SK-N-SH treated with all-trans-retinoic acid at 6 μM for 48 hours (cell line): ENCODE measurements around the gene DUSP11.
A peak's percentile ranks its signal among the peaks of the same experiment; 100 is the strongest.

Source experiments
- ATAC-seq: fragments of 200-7000 bp; cut with Tn5 transposase; 3 replicates; pipeline ENCODE4 v1.9.1; 2020; ENCODE audit warnings: mild to moderate bottlenecking, moderate library complexity
- ARNTL ChIP-seq: fragments of 450-650 bp; formaldehyde crosslinking; IDR thresholded peaks from 2 replicates; pipeline ENCODE4 v1.5.0; 2020; ENCODE audit warnings: low read depth, mild to moderate bottlenecking, moderate library complexity, borderline replicate concordance
- BACH2 ChIP-seq: fragments of 250-450 bp; sonication (Bioruptor Pico); IDR thresholded peaks from 2 replicates; pipeline ENCODE4 v1.9.0; 2021; ENCODE audit warnings: mild to moderate bottlenecking, borderline replicate concordance
- CSDC2 ChIP-seq: fragments of 250-450 bp; sonication (Bioruptor Pico); IDR thresholded peaks from 2 replicates; pipeline ENCODE4 v1.5.0; 2020; ENCODE audit warnings: mild to moderate bottlenecking, moderate library complexity
- ESRRG ChIP-seq: fragments of 250-450 bp; sonication (Bioruptor Pico); IDR thresholded peaks from 2 replicates; pipeline ENCODE4 v1.6.1; 2021; ENCODE audit warnings: mild to moderate bottlenecking
- GLIS3 ChIP-seq: fragments of 250-450 bp; sonication (Bioruptor Pico); IDR thresholded peaks from 2 replicates; pipeline ENCODE4 v1.5.0; 2020; ENCODE audit warnings: mild to moderate bottlenecking, moderate library complexity
- ISL1 ChIP-seq: fragments of 250-450 bp; sonication (Bioruptor Pico); IDR thresholded peaks from 2 replicates; pipeline ENCODE4 v2.1.2; 2022; ENCODE audit warnings: mild to moderate bottlenecking, moderate library complexity
- OSR1 ChIP-seq: fragments of 250-450 bp; sonication (Bioruptor Pico); IDR thresholded peaks from 2 replicates; pipeline ENCODE4 v1.8.0; 2022; ENCODE audit warnings: moderate library complexity, mild to moderate bottlenecking, inconsistent platforms
- PPARA ChIP-seq: fragments of 250-450 bp; sonication (Bioruptor Pico); IDR thresholded peaks from 2 replicates; pipeline ENCODE4 v1.5.0; 2020; ENCODE audit warnings: mild to moderate bottlenecking, borderline replicate concordance
- RARB ChIP-seq: fragments of 250-450 bp; sonication (Bioruptor Pico); IDR thresholded peaks from 2 replicates; pipeline ENCODE4 v1.8.0; 2021; ENCODE audit warnings: mild to moderate bottlenecking, moderate library complexity
- SNAI2 ChIP-seq: fragments of 250-450 bp; sonication (Bioruptor Pico); IDR thresholded peaks from 2 replicates; pipeline ENCODE4 v1.5.0; 2020; ENCODE audit warnings: mild to moderate bottlenecking, moderate library complexity
- TCF4 ChIP-seq: fragments of 250-450 bp; sonication (Bioruptor Pico); IDR thresholded peaks from 2 replicates; pipeline ENCODE4 v1.8.0; 2021; ENCODE audit warnings: mild to moderate bottlenecking, moderate library complexity, borderline replicate concordance
- TOX ChIP-seq: fragments of 250-450 bp; sonication (Bioruptor Pico); IDR thresholded peaks from 2 replicates; pipeline ENCODE4 v1.8.0; 2021; ENCODE audit warnings: mild to moderate bottlenecking, moderate library complexity, borderline replicate concordance
- ZC3H10 ChIP-seq: fragments of 250-450 bp; sonication (Bioruptor Pico); IDR thresholded peaks from 2 replicates; pipeline ENCODE4 v1.5.1; 2021; ENCODE audit warnings: mild to moderate bottlenecking, moderate library complexity
- ZFP3 ChIP-seq: fragments of 250-450 bp; sonication (Bioruptor Pico); IDR thresholded peaks from 2 replicates; pipeline ENCODE4 v1.5.0; 2020; ENCODE audit warnings: mild to moderate bottlenecking, moderate library complexity
- ZFP30 ChIP-seq: fragments of 450-650 bp; formaldehyde crosslinking; IDR thresholded peaks from 2 replicates; pipeline ENCODE4 v1.5.0; 2022; ENCODE audit warnings: mild to moderate bottlenecking, moderate library complexity
- ZNF70 ChIP-seq: fragments of 450-650 bp; formaldehyde crosslinking; IDR thresholded peaks from 2 replicates; pipeline ENCODE4 v1.5.0; 2020; ENCODE audit warnings: mild to moderate bottlenecking, moderate library complexity
- ZNF8 ChIP-seq: fragments of 450-650 bp; formaldehyde crosslinking; IDR thresholded peaks from 2 replicates; pipeline ENCODE4 v1.5.0; 2020; ENCODE audit warnings: mild to moderate bottlenecking, moderate library complexity
- TF ChIP-seq, protein P1 (sequence below): fragments of 250-450 bp; sonication (Bioruptor Pico); IDR thresholded peaks from 2 replicates; pipeline ENCODE4 v1.5.0; 2020; ENCODE audit warnings: mild to moderate bottlenecking, moderate library complexity
- TF ChIP-seq, protein P2 (sequence below): fragments of 250-450 bp; sonication (Bioruptor Pico); IDR thresholded peaks from 2 replicates; pipeline ENCODE4 v1.5.1; 2021; ENCODE audit warnings: mild to moderate bottlenecking, moderate library complexity
- TF ChIP-seq, protein P3 (sequence below): fragments of 250-450 bp; sonication (Bioruptor Pico); IDR thresholded peaks from 2 replicates; pipeline ENCODE4 v1.8.0; 2020; ENCODE audit warnings: mild to moderate bottlenecking, moderate library complexity, borderline replicate concordance
- TF ChIP-seq, protein P4 (sequence below): fragments of 250-450 bp; sonication (Bioruptor Pico); IDR thresholded peaks from 2 replicates; pipeline ENCODE4 v1.5.1; 2020; ENCODE audit warnings: low read depth, mild to moderate bottlenecking, moderate library complexity
- TF ChIP-seq, protein P5 (sequence below): fragments of 250-450 bp; sonication (Bioruptor Pico); IDR thresholded peaks from 2 replicates; pipeline ENCODE4 v1.8.0; 2021; ENCODE audit warnings: low read depth, mild to moderate bottlenecking, moderate library complexity, borderline replicate concordance

DUSP11 gene

DNA sequence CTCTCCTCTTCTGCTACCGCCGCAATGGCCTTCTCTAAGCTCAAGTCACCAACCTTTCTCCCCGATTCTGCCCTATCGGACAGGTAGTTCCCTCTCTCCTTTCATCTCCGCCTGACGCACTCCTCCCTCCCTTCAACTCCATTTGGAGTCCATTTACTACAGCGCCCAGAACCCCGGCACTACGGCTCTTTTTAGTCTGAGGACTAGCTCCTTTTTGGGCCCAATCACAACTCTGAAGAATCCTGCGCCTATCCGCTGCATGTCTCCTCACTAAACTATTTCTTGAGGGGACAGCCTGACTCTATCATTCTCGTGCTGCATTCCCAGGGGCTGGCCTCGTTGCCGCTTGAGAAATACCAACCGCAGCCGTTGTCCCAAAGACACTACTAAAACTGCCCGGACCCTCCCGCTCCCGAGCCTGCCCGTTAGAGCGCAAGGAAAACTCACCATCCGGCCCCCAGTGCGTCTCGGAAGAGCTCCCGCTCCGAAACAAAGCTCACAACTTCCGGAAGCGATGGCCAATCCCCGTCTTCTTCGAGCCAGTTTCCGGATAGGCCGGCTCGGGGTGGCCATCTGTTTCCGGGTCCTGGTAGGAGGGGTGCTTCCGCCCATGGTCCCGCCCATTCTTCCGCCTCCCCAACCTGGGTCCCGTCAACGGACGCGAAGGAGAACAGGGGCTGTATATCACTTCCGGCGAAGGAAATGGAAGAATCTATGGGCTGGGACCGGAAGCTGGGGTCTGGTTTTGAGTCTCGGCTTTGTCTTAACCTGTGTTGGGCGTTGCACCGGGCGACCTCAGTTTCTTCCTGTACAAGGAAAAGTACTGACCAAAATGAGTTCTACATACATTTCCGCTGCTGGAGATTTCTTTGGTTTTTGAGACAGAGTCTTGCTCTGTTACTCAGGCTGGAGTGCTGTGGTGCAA is 42.8 kb downstream of the DUSP11 start, which contains the start of gene TPRKB:
Gene TPRKB (minus strand): TSS at position 491 of the 925 bp plus-strand sequence. CDS start 2,776 bp downstream, outside the sequence.
- TF ChIP-seq ZNF8 (CRISPR knock-in tag): peak; percentile 32; the same call in 1 of the 2 replicates
- TF ChIP-seq SNAI2 (CRISPR knock-in tag): peak; percentile 69; the same call in 1 of the 2 replicates
- TF ChIP-seq ESRRG (CRISPR knock-in tag): peak; percentile 37; the same call in 1 of the 2 replicates
- peak; percentile 5; the same call in 1 of the 2 replicates for TF ChIP-seq GLIS3 (CRISPR knock-in tag)
- TF ChIP-seq, protein P1, sequence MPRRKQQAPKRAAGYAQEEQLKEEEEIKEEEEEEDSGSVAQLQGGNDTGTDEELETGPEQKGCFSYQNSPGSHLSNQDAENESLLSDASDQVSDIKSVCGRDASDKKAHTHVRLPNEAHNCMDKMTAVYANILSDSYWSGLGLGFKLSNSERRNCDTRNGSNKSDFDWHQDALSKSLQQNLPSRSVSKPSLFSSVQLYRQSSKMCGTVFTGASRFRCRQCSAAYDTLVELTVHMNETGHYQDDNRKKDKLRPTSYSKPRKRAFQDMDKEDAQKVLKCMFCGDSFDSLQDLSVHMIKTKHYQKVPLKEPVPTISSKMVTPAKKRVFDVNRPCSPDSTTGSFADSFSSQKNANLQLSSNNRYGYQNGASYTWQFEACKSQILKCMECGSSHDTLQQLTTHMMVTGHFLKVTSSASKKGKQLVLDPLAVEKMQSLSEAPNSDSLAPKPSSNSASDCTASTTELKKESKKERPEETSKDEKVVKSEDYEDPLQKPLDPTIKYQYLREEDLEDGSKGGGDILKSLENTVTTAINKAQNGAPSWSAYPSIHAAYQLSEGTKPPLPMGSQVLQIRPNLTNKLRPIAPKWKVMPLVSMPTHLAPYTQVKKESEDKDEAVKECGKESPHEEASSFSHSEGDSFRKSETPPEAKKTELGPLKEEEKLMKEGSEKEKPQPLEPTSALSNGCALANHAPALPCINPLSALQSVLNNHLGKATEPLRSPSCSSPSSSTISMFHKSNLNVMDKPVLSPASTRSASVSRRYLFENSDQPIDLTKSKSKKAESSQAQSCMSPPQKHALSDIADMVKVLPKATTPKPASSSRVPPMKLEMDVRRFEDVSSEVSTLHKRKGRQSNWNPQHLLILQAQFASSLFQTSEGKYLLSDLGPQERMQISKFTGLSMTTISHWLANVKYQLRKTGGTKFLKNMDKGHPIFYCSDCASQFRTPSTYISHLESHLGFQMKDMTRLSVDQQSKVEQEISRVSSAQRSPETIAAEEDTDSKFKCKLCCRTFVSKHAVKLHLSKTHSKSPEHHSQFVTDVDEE (CRISPR knock-in tag): peak; percentile 81
- TF ChIP-seq, protein P2, sequence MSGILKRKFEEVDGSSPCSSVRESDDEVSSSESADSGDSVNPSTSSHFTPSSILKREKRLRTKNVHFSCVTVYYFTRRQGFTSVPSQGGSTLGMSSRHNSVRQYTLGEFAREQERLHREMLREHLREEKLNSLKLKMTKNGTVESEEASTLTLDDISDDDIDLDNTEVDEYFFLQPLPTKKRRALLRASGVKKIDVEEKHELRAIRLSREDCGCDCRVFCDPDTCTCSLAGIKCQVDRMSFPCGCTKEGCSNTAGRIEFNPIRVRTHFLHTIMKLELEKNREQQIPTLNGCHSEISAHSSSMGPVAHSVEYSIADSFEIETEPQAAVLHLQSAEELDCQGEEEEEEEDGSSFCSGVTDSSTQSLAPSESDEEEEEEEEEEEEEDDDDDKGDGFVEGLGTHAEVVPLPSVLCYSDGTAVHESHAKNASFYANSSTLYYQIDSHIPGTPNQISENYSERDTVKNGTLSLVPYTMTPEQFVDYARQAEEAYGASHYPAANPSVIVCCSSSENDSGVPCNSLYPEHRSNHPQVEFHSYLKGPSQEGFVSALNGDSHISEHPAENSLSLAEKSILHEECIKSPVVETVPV (CRISPR knock-in tag): no peak
- 0 out of 2 replicates have a peak, but pooled peaks have one; percentile 27 for TF ChIP-seq RARB (CRISPR knock-in tag)
- no peak for TF ChIP-seq OSR1 (CRISPR knock-in tag)
- TF ChIP-seq ZFP3 (CRISPR knock-in tag): 0 out of 2 replicates have a peak, but pooled peaks have one; percentile 49
- no peak for TF ChIP-seq ZFP30 (CRISPR knock-in tag)
- TF ChIP-seq, protein P3, sequence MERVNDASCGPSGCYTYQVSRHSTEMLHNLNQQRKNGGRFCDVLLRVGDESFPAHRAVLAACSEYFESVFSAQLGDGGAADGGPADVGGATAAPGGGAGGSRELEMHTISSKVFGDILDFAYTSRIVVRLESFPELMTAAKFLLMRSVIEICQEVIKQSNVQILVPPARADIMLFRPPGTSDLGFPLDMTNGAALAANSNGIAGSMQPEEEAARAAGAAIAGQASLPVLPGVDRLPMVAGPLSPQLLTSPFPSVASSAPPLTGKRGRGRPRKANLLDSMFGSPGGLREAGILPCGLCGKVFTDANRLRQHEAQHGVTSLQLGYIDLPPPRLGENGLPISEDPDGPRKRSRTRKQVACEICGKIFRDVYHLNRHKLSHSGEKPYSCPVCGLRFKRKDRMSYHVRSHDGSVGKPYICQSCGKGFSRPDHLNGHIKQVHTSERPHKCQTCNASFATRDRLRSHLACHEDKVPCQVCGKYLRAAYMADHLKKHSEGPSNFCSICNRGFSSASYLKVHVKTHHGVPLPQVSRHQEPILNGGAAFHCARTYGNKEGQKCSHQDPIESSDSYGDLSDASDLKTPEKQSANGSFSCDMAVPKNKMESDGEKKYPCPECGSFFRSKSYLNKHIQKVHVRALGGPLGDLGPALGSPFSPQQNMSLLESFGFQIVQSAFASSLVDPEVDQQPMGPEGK (CRISPR knock-in tag): no peak
- TF ChIP-seq TCF4: peak; percentile 51; the same call in 1 of the 2 replicates
- TF ChIP-seq ARNTL (CRISPR knock-in tag): no peak
- peak; percentile 85 for TF ChIP-seq CSDC2
- peak; percentile 99 for ATAC-seq

DNA sequence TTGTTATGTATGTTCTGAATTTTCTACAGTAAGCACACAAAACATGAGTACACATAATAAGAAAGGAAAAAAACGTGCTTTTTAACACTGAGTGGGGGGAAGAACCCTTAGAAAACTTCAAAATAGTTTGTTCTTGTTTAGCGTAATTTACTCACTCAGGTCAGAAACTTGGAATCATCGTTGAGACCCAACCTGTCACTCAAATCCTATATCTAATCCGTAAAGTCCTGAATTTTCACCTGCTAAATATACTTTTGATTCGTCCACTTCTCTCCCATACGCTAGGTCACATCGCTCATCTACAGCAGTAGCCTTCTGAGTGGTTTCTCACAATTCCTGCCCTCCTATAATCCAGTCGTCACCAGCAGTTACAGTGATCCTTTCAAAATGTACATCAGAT is 43.5 kb downstream of the DUSP11 start:
- TF ChIP-seq, protein P4, sequence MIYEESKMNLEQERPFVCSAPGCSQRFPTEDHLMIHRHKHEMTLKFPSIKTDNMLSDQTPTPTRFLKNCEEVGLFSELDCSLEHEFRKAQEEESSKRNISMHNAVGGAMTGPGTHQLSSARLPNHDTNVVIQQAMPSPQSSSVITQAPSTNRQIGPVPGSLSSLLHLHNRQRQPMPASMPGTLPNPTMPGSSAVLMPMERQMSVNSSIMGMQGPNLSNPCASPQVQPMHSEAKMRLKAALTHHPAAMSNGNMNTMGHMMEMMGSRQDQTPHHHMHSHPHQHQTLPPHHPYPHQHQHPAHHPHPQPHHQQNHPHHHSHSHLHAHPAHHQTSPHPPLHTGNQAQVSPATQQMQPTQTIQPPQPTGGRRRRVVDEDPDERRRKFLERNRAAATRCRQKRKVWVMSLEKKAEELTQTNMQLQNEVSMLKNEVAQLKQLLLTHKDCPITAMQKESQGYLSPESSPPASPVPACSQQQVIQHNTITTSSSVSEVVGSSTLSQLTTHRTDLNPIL (CRISPR knock-in tag): no peak
- TF ChIP-seq ISL1 (CRISPR knock-in tag) (no peak), SNAI2 (CRISPR knock-in tag) (no peak), TOX (no peak), BACH2 (CRISPR knock-in tag) (no peak), ARNTL (CRISPR knock-in tag) (no peak), GLIS3 (CRISPR knock-in tag) (no peak), ZNF70 (CRISPR knock-in tag) (no peak), ESRRG (CRISPR knock-in tag) (no peak), RARB (CRISPR knock-in tag) (no peak), ZNF8 (CRISPR knock-in tag) (no peak), ZFP3 (CRISPR knock-in tag) (no peak), ZC3H10 (CRISPR knock-in tag) (no peak), OSR1 (CRISPR knock-in tag) (no peak), ZFP30 (CRISPR knock-in tag) (no peak), PPARA (CRISPR knock-in tag) (no peak), TCF4 (no peak)
- TF ChIP-seq, protein P2 (CRISPR knock-in tag): no peak
- TF ChIP-seq, protein P5, sequence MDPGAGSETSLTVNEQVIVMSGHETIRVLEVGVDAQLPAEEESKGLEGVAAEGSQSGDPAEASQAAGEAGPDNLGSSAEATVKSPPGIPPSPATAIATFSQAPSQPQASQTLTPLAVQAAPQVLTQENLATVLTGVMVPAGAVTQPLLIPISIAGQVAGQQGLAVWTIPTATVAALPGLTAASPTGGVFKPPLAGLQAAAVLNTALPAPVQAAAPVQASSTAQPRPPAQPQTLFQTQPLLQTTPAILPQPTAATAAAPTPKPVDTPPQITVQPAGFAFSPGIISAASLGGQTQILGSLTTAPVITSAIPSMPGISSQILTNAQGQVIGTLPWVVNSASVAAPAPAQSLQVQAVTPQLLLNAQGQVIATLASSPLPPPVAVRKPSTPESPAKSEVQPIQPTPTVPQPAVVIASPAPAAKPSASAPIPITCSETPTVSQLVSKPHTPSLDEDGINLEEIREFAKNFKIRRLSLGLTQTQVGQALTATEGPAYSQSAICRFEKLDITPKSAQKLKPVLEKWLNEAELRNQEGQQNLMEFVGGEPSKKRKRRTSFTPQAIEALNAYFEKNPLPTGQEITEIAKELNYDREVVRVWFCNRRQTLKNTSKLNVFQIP (CRISPR knock-in tag): no peak
- TF ChIP-seq, protein P3 (CRISPR knock-in tag): no peak
- peak; percentile 24 for ATAC-seq
